Spleen (tissue), 7 donors: Measurements from ENCODE around the gene AAR2.

Experiments
- POLR2A ChIP-seq, 3 donors: fragments of 450-650 bp; IDR thresholded peaks; one replicate each; pipeline ENCODE4 v1.5.1; 2017; ENCODE audit warnings: antibody characterized with exemption in 3 of 3, mild to moderate bottlenecking in 1 of 3
- TF ChIP-seq, protein P1 (sequence below), 11 experiments: fragments of 200-600 bp in 7 of 11; fragments of 450-650 bp in 4 of 11; sonication (generic) in 4 of 11; IDR thresholded peaks in 8 of 11; conservative IDR thresholded peaks in 3 of 11; 1 replicate in 7 of 11; 2 replicates in 4 of 11; pipeline versions ENCODE4 v1.4.0 to v1.8.0; 2016 to 2021; ENCODE audit warnings: antibody characterized with exemption in 11 of 11, inconsistent platforms in 4 of 11, mild to moderate bottlenecking in 1 of 11
- donor health status: DM: no; HTN: no; CAD: no; lungs with moderate emphysema.
- donor health status: DM: no; HTN: no; CAD: no.
- donor health status: DM: no; HTN: no; CAD: no.

DNA sequence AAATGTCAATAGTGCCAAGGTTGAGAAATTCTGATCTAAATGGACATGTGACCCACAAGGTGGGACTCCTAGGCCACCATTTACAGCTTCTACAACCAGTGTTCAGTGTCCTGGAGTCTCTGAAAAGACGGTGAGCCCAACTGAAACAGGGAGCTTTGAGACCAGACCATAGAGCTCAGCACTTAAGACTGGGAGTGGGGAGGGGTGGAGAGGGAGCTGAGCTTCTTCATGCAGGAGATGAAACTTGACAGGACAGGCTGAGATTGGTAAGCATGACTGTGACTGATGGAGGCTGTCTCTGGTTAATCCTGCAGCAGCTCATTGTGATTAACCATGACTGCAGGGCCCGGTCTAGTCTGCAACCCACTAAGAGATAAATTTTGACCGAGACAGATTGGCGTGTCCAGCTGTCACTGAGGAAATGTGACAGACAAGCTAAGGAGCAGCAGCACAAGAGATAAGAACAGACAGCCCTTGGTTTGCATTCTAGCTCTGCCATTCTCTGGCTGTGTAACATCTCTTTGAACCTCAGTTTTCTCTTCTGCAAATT, 1.4 kb upstream of the AAR2 start:
- TF ChIP-seq, protein P1, sequence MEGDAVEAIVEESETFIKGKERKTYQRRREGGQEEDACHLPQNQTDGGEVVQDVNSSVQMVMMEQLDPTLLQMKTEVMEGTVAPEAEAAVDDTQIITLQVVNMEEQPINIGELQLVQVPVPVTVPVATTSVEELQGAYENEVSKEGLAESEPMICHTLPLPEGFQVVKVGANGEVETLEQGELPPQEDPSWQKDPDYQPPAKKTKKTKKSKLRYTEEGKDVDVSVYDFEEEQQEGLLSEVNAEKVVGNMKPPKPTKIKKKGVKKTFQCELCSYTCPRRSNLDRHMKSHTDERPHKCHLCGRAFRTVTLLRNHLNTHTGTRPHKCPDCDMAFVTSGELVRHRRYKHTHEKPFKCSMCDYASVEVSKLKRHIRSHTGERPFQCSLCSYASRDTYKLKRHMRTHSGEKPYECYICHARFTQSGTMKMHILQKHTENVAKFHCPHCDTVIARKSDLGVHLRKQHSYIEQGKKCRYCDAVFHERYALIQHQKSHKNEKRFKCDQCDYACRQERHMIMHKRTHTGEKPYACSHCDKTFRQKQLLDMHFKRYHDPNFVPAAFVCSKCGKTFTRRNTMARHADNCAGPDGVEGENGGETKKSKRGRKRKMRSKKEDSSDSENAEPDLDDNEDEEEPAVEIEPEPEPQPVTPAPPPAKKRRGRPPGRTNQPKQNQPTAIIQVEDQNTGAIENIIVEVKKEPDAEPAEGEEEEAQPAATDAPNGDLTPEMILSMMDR (IDR thresholded peaks at IDR 0.05 in 8 of 11, conservative IDR thresholded peaks at IDR 0.05 in 3 of 11): no peak
- no peak for TF ChIP-seq POLR2A (IDR thresholded peaks at IDR 0.05)
